ENCODE measurements around the gene NRM. TPM values are rescaled to one million over a fixed set of nuclear protein-coding genes. Genes with fewer than 3 reads are reported as not detected.

The NRM gene
- total and polyA plus RNA-seq, 2 of the 13 experiments (the other 11 are each of a cell fraction or from before 2014, with no cell fraction given): 12.5 to 16.0 TPM

DNA sequence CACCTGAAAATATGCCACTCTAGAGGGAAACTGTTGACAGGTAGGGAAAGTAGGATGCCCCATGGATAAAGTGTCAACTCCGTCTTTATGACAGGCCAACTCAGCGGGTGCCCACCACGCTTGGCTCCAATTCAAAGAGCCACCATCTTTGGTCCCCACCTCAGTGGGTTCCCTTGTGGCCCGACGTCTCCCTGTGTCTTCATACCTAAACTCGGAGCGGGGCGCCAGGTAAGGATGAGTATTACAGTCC, 26.0 kb upstream of the NRM start (continued):
- TF ChIP-seq, protein P1, sequence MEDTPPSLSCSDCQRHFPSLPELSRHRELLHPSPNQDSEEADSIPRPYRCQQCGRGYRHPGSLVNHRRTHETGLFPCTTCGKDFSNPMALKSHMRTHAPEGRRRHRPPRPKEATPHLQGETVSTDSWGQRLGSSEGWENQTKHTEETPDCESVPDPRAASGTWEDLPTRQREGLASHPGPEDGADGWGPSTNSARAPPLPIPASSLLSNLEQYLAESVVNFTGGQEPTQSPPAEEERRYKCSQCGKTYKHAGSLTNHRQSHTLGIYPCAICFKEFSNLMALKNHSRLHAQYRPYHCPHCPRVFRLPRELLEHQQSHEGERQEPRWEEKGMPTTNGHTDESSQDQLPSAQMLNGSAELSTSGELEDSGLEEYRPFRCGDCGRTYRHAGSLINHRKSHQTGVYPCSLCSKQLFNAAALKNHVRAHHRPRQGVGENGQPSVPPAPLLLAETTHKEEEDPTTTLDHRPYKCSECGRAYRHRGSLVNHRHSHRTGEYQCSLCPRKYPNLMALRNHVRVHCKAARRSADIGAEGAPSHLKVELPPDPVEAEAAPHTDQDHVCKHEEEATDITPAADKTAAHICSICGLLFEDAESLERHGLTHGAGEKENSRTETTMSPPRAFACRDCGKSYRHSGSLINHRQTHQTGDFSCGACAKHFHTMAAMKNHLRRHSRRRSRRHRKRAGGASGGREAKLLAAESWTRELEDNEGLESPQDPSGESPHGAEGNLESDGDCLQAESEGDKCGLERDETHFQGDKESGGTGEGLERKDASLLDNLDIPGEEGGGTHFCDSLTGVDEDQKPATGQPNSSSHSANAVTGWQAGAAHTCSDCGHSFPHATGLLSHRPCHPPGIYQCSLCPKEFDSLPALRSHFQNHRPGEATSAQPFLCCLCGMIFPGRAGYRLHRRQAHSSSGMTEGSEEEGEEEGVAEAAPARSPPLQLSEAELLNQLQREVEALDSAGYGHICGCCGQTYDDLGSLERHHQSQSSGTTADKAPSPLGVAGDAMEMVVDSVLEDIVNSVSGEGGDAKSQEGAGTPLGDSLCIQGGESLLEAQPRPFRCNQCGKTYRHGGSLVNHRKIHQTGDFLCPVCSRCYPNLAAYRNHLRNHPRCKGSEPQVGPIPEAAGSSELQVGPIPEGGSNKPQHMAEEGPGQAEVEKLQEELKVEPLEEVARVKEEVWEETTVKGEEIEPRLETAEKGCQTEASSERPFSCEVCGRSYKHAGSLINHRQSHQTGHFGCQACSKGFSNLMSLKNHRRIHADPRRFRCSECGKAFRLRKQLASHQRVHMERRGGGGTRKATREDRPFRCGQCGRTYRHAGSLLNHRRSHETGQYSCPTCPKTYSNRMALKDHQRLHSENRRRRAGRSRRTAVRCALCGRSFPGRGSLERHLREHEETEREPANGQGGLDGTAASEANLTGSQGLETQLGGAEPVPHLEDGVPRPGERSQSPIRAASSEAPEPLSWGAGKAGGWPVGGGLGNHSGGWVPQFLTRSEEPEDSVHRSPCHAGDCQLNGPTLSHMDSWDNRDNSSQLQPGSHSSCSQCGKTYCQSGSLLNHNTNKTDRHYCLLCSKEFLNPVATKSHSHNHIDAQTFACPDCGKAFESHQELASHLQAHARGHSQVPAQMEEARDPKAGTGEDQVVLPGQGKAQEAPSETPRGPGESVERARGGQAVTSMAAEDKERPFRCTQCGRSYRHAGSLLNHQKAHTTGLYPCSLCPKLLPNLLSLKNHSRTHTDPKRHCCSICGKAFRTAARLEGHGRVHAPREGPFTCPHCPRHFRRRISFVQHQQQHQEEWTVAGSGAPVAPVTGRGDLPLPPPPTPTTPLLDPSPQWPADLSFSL (CRISPR knock-in tag; IDR thresholded peaks at IDR 0.05): no peak
- TF ChIP-seq ZNF234 (CRISPR knock-in tag; conservative IDR thresholded peaks at IDR 0.05): no peak
- no peak for TF ChIP-seq ARID2 (CRISPR knock-in tag; IDR thresholded peaks at IDR 0.05; ENCODE audit: borderline replicate concordance)
- TF ChIP-seq, protein P2, sequence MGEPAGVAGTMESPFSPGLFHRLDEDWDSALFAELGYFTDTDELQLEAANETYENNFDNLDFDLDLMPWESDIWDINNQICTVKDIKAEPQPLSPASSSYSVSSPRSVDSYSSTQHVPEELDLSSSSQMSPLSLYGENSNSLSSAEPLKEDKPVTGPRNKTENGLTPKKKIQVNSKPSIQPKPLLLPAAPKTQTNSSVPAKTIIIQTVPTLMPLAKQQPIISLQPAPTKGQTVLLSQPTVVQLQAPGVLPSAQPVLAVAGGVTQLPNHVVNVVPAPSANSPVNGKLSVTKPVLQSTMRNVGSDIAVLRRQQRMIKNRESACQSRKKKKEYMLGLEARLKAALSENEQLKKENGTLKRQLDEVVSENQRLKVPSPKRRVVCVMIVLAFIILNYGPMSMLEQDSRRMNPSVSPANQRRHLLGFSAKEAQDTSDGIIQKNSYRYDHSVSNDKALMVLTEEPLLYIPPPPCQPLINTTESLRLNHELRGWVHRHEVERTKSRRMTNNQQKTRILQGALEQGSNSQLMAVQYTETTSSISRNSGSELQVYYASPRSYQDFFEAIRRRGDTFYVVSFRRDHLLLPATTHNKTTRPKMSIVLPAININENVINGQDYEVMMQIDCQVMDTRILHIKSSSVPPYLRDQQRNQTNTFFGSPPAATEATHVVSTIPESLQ (CRISPR knock-in tag; conservative IDR thresholded peaks at IDR 0.05): 0 out of 2 replicates have a peak, but pooled peaks have one; percentile 10
- TF ChIP-seq SAP130 (CRISPR knock-in tag; IDR thresholded peaks at IDR 0.05; ENCODE audit: low read depth): no peak
- TF ChIP-seq CHD4 (IDR thresholded peaks at IDR 0.05; ENCODE audit: borderline replicate concordance, low read length): no peak
- 0 out of 2 replicates have a peak, but pooled peaks have one; percentile 54 for TF ChIP-seq SNAI1 (CRISPR knock-in tag; IDR thresholded peaks at IDR 0.05; ENCODE audit: borderline replicate concordance)
- TF ChIP-seq, protein P3, sequence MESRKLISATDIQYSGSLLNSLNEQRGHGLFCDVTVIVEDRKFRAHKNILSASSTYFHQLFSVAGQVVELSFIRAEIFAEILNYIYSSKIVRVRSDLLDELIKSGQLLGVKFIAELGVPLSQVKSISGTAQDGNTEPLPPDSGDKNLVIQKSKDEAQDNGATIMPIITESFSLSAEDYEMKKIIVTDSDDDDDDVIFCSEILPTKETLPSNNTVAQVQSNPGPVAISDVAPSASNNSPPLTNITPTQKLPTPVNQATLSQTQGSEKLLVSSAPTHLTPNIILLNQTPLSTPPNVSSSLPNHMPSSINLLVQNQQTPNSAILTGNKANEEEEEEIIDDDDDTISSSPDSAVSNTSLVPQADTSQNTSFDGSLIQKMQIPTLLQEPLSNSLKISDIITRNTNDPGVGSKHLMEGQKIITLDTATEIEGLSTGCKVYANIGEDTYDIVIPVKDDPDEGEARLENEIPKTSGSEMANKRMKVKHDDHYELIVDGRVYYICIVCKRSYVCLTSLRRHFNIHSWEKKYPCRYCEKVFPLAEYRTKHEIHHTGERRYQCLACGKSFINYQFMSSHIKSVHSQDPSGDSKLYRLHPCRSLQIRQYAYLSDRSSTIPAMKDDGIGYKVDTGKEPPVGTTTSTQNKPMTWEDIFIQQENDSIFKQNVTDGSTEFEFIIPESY (CRISPR knock-in tag; IDR thresholded peaks at IDR 0.05): no peak
- TF ChIP-seq, protein P4, sequence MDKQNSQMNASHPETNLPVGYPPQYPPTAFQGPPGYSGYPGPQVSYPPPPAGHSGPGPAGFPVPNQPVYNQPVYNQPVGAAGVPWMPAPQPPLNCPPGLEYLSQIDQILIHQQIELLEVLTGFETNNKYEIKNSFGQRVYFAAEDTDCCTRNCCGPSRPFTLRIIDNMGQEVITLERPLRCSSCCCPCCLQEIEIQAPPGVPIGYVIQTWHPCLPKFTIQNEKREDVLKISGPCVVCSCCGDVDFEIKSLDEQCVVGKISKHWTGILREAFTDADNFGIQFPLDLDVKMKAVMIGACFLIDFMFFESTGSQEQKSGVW (CRISPR knock-in tag; IDR thresholded peaks at IDR 0.05; ENCODE audit: borderline replicate concordance): no peak
- no peak; the same call in 1 of the 2 replicates for TF ChIP-seq ZNF256 (CRISPR knock-in tag; conservative IDR thresholded peaks at IDR 0.05)
- no peak for TF ChIP-seq JDP2 (CRISPR knock-in tag; IDR thresholded peaks at IDR 0.05; ENCODE audit: borderline replicate concordance)
- TF ChIP-seq, protein P5, sequence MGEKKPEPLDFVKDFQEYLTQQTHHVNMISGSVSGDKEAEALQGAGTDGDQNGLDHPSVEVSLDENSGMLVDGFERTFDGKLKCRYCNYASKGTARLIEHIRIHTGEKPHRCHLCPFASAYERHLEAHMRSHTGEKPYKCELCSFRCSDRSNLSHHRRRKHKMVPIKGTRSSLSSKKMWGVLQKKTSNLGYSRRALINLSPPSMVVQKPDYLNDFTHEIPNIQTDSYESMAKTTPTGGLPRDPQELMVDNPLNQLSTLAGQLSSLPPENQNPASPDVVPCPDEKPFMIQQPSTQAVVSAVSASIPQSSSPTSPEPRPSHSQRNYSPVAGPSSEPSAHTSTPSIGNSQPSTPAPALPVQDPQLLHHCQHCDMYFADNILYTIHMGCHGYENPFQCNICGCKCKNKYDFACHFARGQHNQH (CRISPR knock-in tag; IDR thresholded peaks at IDR 0.05): no peak
- TF ChIP-seq MEIS2 (CRISPR knock-in tag; IDR thresholded peaks at IDR 0.05): peak; percentile 45; the same call in 1 of the 2 replicates
- TF ChIP-seq ATRX (CRISPR knock-in tag; IDR thresholded peaks at IDR 0.05; ENCODE audit: borderline replicate concordance): no peak
- TF ChIP-seq FIP1L1 (IDR thresholded peaks at IDR 0.05; ENCODE audit: borderline replicate concordance, insufficient read depth, low read depth, low read length): no peak
- TF ChIP-seq ARNTL (CRISPR knock-in tag; IDR thresholded peaks at IDR 0.05): no peak

Data from HepG2 (cell line).